H1 (cell line): Measurements from ENCODE around the gene EXOC1. TPM values are rescaled to one million over a fixed set of nuclear protein-coding genes. Genes with fewer than 3 reads are reported as not detected.

ENCODE experiments used
- CTCF ChIA-PET: fragments of 300-600 bp; sonication (Branson Sonifier 250); formaldehyde crosslinking; loops from one replicate; lab custom pipeline; 2021; ENCODE audit not compliant: partially characterized antibody; lab: Charles Lee
- POLR2A ChIA-PET: fragments of 300-600 bp; sonication (Branson Sonifier 250); formaldehyde crosslinking; loops from one replicate; lab custom pipeline; 2021; ENCODE audit warnings: inconsistent platforms; ENCODE audit not compliant: partially characterized antibody; lab: Charles Lee
- DNase-seq, 2 experiments: peaks; one replicate each; pipeline versions ENCODE4 v3.0.0 to v3.0.0-alpha.2; 2010 to 2022; ENCODE audit warnings: low spot score in 2 of 2, low read depth in 1 of 2, mixed read lengths in 1 of 2
- FAIRE-seq: peaks from 2 replicates; lab custom pipeline; 2011; peaks lifted over from hg19 to GRCh38; lab: Jason Lieb, UNC
- H2AFZ ChIP-seq: 2 replicates; pipeline ENCODE4 v1.8.1; 2012; ENCODE audit warnings: low read length, inconsistent platforms
- H2AK5ac ChIP-seq: 2 replicates; pipeline ENCODE4 v1.6.1; 2013; ENCODE audit warnings: low read depth, low read length
- H2BK120ac ChIP-seq: replicated peaks from 2 replicates; pipeline ENCODE3; 2013; ENCODE audit warnings: low read depth, low read length, inconsistent platforms
- H2BK12ac ChIP-seq: 2 replicates; pipeline ENCODE4 v1.6.1; 2013; ENCODE audit warnings: low read depth, low read length
- H2BK15ac ChIP-seq: 2 replicates; pipeline ENCODE4 v1.6.1; 2013; ENCODE audit warnings: low read length
- H2BK20ac ChIP-seq: 2 replicates; pipeline ENCODE4 v1.6.1; 2013; ENCODE audit warnings: low read length
- H2BK5ac ChIP-seq: 2 replicates; pipeline ENCODE4 v1.6.1; 2013; ENCODE audit warnings: low read depth, low read length
- H3K14ac ChIP-seq: 2 replicates; pipeline ENCODE4 v1.6.1; 2013; ENCODE audit warnings: inconsistent platforms; ENCODE audit not compliant: insufficient read length
- H3K18ac ChIP-seq: 2 replicates; pipeline ENCODE4 v1.6.1; 2013; ENCODE audit warnings: low read length; ENCODE audit errors: extremely low read depth
- H3K23ac ChIP-seq: 2 replicates; pipeline ENCODE4 v1.6.1; 2013; ENCODE audit warnings: inconsistent platforms; ENCODE audit not compliant: insufficient read length
- H3K23me2 ChIP-seq: 2 replicates; pipeline ENCODE4 v1.6.1; 2013; ENCODE audit warnings: low read depth, low read length
- H3K27ac ChIP-seq: 2 replicates; pipeline ENCODE4 v1.6.1; 2011; ENCODE audit warnings: low read depth, low read length, inconsistent platforms
- H3K27me3 ChIP-seq, 4 experiments: replicated peaks in 1 of 4; 1 replicate in 1 of 4; 2 replicates in 3 of 4; pipeline versions ENCODE4 v1.6.1 to v1.8.1; 2011 to 2013; ENCODE audit warnings: low read length in 3 of 4, mild to moderate bottlenecking in 3 of 4, inconsistent platforms in 2 of 4, mixed read lengths in 2 of 4, moderate library complexity in 1 of 4; ENCODE audit not compliant: control insufficient read depth in 3 of 4, insufficient read depth in 3 of 4; ENCODE audit errors: extremely low read depth in 1 of 4
- H3K36me3 ChIP-seq, 4 experiments: 2 replicates each; pipeline versions ENCODE4 v1.6.1 to v1.8.1; 2011 to 2013; ENCODE audit warnings: mild to moderate bottlenecking in 4 of 4, low read length in 3 of 4, moderate library complexity in 2 of 4, control low read depth in 1 of 4, inconsistent platforms in 1 of 4; ENCODE audit not compliant: insufficient read depth in 4 of 4, control insufficient read depth in 2 of 4
- H3K4ac ChIP-seq: replicated peaks from 2 replicates; pipeline ENCODE3; 2013; ENCODE audit warnings: low read length, low read depth, mixed read lengths, inconsistent platforms; ENCODE audit not compliant: insufficient read length
- H3K4me1 ChIP-seq, 4 experiments: replicated peaks in 1 of 4; 1 replicate in 1 of 4; 2 replicates in 3 of 4; pipeline versions ENCODE4 v1.6.1 to v1.8.1; 2011 to 2013; ENCODE audit warnings: low read length in 3 of 4, inconsistent platforms in 2 of 4, mixed read lengths in 1 of 4; ENCODE audit not compliant: insufficient read depth in 4 of 4, control insufficient read depth in 3 of 4
- H3K4me2 ChIP-seq, 2 experiments: 2 replicates each; pipeline versions ENCODE4 v1.6.1 to v1.8.1; 2011 to 2013; ENCODE audit warnings: low read depth in 2 of 2, low read length in 2 of 2, control low read depth in 1 of 2, inconsistent platforms in 1 of 2, mild to moderate bottlenecking in 1 of 2; ENCODE audit not compliant: insufficient read depth in 1 of 2
- H3K4me3 ChIP-seq, 4 experiments: fragments of 200-600, 300-600 bp in 1 of 4; sonication (generic), shearing (Covaris generic), sonication (Bioruptor Twin) in 1 of 4; 2 replicates each; pipeline versions ENCODE4 v1.5.1 to v1.8.1; 2011 to 2016; ENCODE audit warnings: low read length in 4 of 4, low read depth in 3 of 4, control low read depth in 2 of 4, inconsistent platforms in 2 of 4, mild to moderate bottlenecking in 2 of 4, mixed read lengths in 1 of 4, moderate library complexity in 1 of 4; ENCODE audit not compliant: insufficient read depth in 2 of 4; ENCODE audit errors: extremely low read depth in 1 of 4
- H3K56ac ChIP-seq: replicated peaks from 2 replicates; pipeline ENCODE3; 2013; ENCODE audit warnings: low read depth, mild to moderate bottlenecking, mixed read lengths, low read length, inconsistent platforms; ENCODE audit not compliant: insufficient read length
- H3K79me1 ChIP-seq: 2 replicates; pipeline ENCODE4 v1.6.1; 2013; ENCODE audit warnings: low read depth, low read length, control low read depth
- H3K79me2 ChIP-seq, 2 experiments: 2 replicates each; pipeline versions ENCODE4 v1.6.1 to v1.8.1; 2012 to 2013; ENCODE audit warnings: low read length in 2 of 2, mild to moderate bottlenecking in 2 of 2, inconsistent platforms in 1 of 2; ENCODE audit not compliant: insufficient read depth in 2 of 2, control insufficient read depth in 1 of 2
- H3K9ac ChIP-seq, 4 experiments: replicated peaks in 1 of 4; 1 replicate in 1 of 4; 2 replicates in 3 of 4; pipeline versions ENCODE4 v1.6.1 to v1.8.1; 2011 to 2013; ENCODE audit warnings: low read depth in 3 of 4, low read length in 3 of 4, control low read depth in 2 of 4, mild to moderate bottlenecking in 2 of 4, moderate library complexity in 2 of 4, inconsistent platforms in 1 of 4; ENCODE audit errors: extremely low read depth in 1 of 4
- H3K9me3 ChIP-seq, 2 experiments: 2 replicates each; pipeline versions ENCODE4 v1.6.1 to v1.8.1; 2012 to 2013; ENCODE audit warnings: mild to moderate bottlenecking in 2 of 2, moderate library complexity in 2 of 2, control low read depth in 1 of 2, inconsistent platforms in 1 of 2, low read depth in 1 of 2, low read length in 1 of 2, mixed read lengths in 1 of 2; ENCODE audit not compliant: insufficient read depth in 2 of 2
- H4K20me1 ChIP-seq, 2 experiments: replicated peaks in 1 of 2; 2 replicates each; pipeline versions ENCODE3 to v1.8.1; 2011 to 2013; ENCODE audit warnings: inconsistent platforms in 2 of 2, low read length in 2 of 2, mild to moderate bottlenecking in 1 of 2; ENCODE audit not compliant: insufficient read depth in 2 of 2, control insufficient read depth in 1 of 2
- H4K5ac ChIP-seq: 2 replicates; pipeline ENCODE4 v1.6.1; 2013; ENCODE audit warnings: low read length, low read depth, mixed read lengths, inconsistent platforms; ENCODE audit not compliant: insufficient read length
- H4K8ac ChIP-seq: 2 replicates; pipeline ENCODE4 v1.8.0; 2013; ENCODE audit warnings: mild to moderate bottlenecking, moderate library complexity, low read length, inconsistent platforms; ENCODE audit not compliant: insufficient read depth; ENCODE audit errors: extremely low read depth
- H4K91ac ChIP-seq: replicated peaks from 2 replicates; pipeline ENCODE3; 2013; ENCODE audit warnings: low read length, mixed read lengths, inconsistent platforms; ENCODE audit not compliant: insufficient read length
- ASH2L ChIP-seq: fragments of 200-600, 300-600 bp; sonication (generic); IDR thresholded peaks from one replicate; pipeline ENCODE4 v1.7.1; 2017; ENCODE audit warnings: low read length
- CBX8 ChIP-seq: fragments of 300-800, 300-1000 bp; sonication (generic); IDR thresholded peaks from 2 replicates; pipeline ENCODE4 v1.7.1; 2016; ENCODE audit warnings: low read depth, low read length, borderline replicate concordance
- CTBP2 ChIP-seq: IDR thresholded peaks from 2 replicates; pipeline ENCODE4 v1.7.0; 2011; ENCODE audit warnings: borderline replicate concordance, mild to moderate bottlenecking, moderate library complexity, mixed read lengths, low read length; ENCODE audit not compliant: insufficient read depth, insufficient read length
- EZH2 ChIP-seq: fragments of 200-600 bp; sonication (generic); IDR thresholded peaks from 2 replicates; pipeline ENCODE4 v1.7.1; 2012; ENCODE audit warnings: low read depth, mild to moderate bottlenecking, moderate library complexity, low read length, inconsistent platforms; ENCODE audit not compliant: severe bottlenecking
- KDM4A ChIP-seq: IDR thresholded peaks from one replicate; pipeline ENCODE4 v1.7.1; 2012; ENCODE audit warnings: low read depth, mild to moderate bottlenecking, moderate library complexity, low read length, inconsistent platforms; ENCODE audit not compliant: severe bottlenecking
- MAFK ChIP-seq: IDR thresholded peaks from 2 replicates; pipeline ENCODE4 v1.6.1; 2012; ENCODE audit warnings: low read depth, mild to moderate bottlenecking, improper control_type of control experiment, low read length
- POLR2A ChIP-seq, 2 experiments: IDR thresholded peaks; 1 replicate in 1 of 2; 2 replicates in 1 of 2; pipeline ENCODE4 v1.6.1; 2011; ENCODE audit warnings: low read depth in 2 of 2, low read length in 2 of 2, mild to moderate bottlenecking in 2 of 2; ENCODE audit errors: control extremely low read depth in 1 of 2
- SIRT6 ChIP-seq: IDR thresholded peaks from one replicate; pipeline ENCODE4 v1.7.1; 2012; ENCODE audit warnings: low read length, inconsistent platforms
- TAF7 ChIP-seq: optimal IDR thresholded peaks from 2 replicates; pipeline ENCODE3; 2011; ENCODE audit warnings: low read depth, mild to moderate bottlenecking, inconsistent platforms, low read length, moderate library complexity, borderline replicate concordance
- USF2 ChIP-seq: IDR thresholded peaks from 2 replicates; pipeline ENCODE4 v1.6.1; 2011; ENCODE audit warnings: low read length, improper control_type of control experiment
- YY1 ChIP-seq: IDR thresholded peaks from 2 replicates; pipeline ENCODE4 v1.6.1; 2011; ENCODE audit warnings: low read depth, mild to moderate bottlenecking, low read length
- WGBS, 2 experiments: shearing (Covaris generic) in 1 of 2; methylation state at CpG; one replicate each; pipeline versions ENCODE4 v1.1.6 to v1.1.7; 2013 to 2015; ENCODE audit warnings: low lambda C conversion rate in 2 of 2, mixed read lengths in 2 of 2, inconsistent platforms in 1 of 2, low coverage in 1 of 2, missing lambda C conversion rate in 1 of 2; ENCODE audit not compliant: insufficient replicate concordance in 2 of 2, insufficient coverage in 1 of 2, insufficient read length in 1 of 2; ENCODE audit errors: extremely low coverage in 1 of 2, missing lambda C conversion rate in 1 of 2; 5-methylcytosine and 5-hydroxymethylcytosine counted together
- polyA plus RNA-seq, 7 experiments: library from polyadenylated mRNA; depleted of rRNA in 3 of 7; stranded (reverse) in 5 of 7; unstranded in 2 of 7; fragments of >200 nt in 5 of 7; fragments of 200-250 nt in 2 of 7; gene quantifications; 1 replicate in 5 of 7; 2 replicates in 1 of 7; 4 replicates in 1 of 7; pipeline versions ENCODE4 v1.2.1 to v1.2.3, GENCODE V29; 2011 to 2013; ENCODE audit warnings: missing spikeins in 2 of 7, mixed read lengths in 2 of 7
- total RNA-seq: library from RNA; stranded (reverse); fragmentation: NEBNext Ultra II Directional; extraction: Animal tissue kit (Norgen Biotek cat#: 25700); gene quantifications from 2 replicates; pipeline ENCODE4 v1.2.1, GENCODE V29; 2021

EXOC1 gene
- total and polyA plus RNA-seq, 2 of the 8 experiments (the other 6 are each of a cell fraction or from before 2014, with no cell fraction given) = 5.9 to 19.6 TPM

DNA sequence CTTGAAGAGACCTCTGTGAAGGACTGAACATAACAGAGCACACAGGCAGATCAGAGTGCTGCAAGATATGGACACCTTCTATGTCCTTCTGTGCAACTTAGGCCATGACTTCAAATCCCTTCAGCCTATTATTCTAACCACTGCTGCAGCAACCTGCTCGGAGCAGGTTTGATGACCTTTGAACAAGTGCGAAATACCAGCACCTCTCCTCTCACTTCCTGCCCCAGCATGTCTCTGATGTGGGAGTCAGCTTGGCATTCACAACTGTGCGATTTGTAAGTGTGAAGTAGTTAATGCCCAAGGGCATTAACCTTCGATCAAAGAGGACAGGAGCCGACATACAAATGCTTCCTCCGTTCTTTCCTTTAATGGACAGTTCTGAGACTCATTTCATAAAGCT is 1.6 kb upstream of the EXOC1 start:
- Histone ChIP-seq H2BK15ac (no peak overlapping the region), H4K91ac (no peak overlapping the region), H3K9me3 (no peaks in the 10 kb centered on the region), H2BK12ac (no peak overlapping the region), H3K4me3 (no peak overlapping the region), H3K4me1 (peaks cover 0 to 8% (median 4%) of the 10 kb centered on the region in 4 experiments; a peak in 3 of 7 replicates), H3K23me2 (peaks cover 2% of the 10 kb centered on the region; the same call in 1 of the 2 replicates), H3K56ac (no peak overlapping the region), H2AK5ac (no peak overlapping the region), H3K27ac (no peak overlapping the region), H3K9ac (no peak overlapping the region), H3K36me3 (no peaks in the 10 kb centered on the region), H4K5ac (no peak overlapping the region), H3K23ac (no peak overlapping the region), H2BK120ac (no peak overlapping the region), H3K79me2 (peaks cover 0 to 10% of the 10 kb centered on the region in 2 experiments; a peak in 2 of 4 replicates), H3K4me2 (no peak overlapping the region), H2BK20ac (no peak overlapping the region), H2AFZ (no peak overlapping the region), H2BK5ac (no peak overlapping the region), H4K20me1 (no peaks in the 10 kb centered on the region), H4K8ac (no peak overlapping the region), H3K18ac (no peak overlapping the region), H3K14ac (no peak overlapping the region), H3K4ac (no peak overlapping the region), H3K79me1 (no peaks in the 10 kb centered on the region), H3K27me3 (0 out of 7 replicates have a peak, but pooled peaks cover 0 to 2% (median 0%) of the 10 kb centered on the region in 4 experiments)
- POLR2A ChIA-PET = interaction anchor here (0.7 kb wide), 1 partner anchor 10 kb away, joined by 3 read pairs; no protein-coding TSS in a partner anchor
- FAIRE-seq (no peak), DNase-seq (no peak)
- CTCF ChIA-PET = interaction anchor here (1.3 kb wide), 1 partner anchor 22 kb away, joined by 3 read pairs; no protein-coding TSS in a partner anchor
- WGBS, 2 experiments = 86% methylated on average over 6 of the region's 6 CpGs; no CpG with 5 or more reads in 1 of the 2 experiments
- TF ChIP-seq POLR2A (IDR thresholded peaks at IDR 0.05; ENCODE audit: control extremely low read depth in 1 of 2, low read depth in 2 of 2, low read length in 2 of 2) = no peak
- no peak for TF ChIP-seq CBX8
- TF ChIP-seq USF2 = no peak
- TF ChIP-seq KDM4A = no peak
- TF ChIP-seq ASH2L = no peak
- TF ChIP-seq SIRT6 = no peak
- no peak for TF ChIP-seq MAFK
- no peak for TF ChIP-seq YY1
- no peak for TF ChIP-seq CTBP2
- TF ChIP-seq EZH2 = no peak
- TF ChIP-seq TAF7 = no peak
